Mucosa of rectum (tissue), 2 donors: ENCODE results near the gene EGFLAM.

ENCODE experiments used
- H3K27ac ChIP-seq, 2 donors: one replicate each; pipeline ENCODE4 v1.7.0; 2013; ENCODE audit warnings: inconsistent platforms in 2 of 2, low read depth in 2 of 2, low read length in 2 of 2
- H3K27me3 ChIP-seq, 2 donors: one replicate each; pipeline ENCODE4 v1.7.0; 2013; ENCODE audit warnings: low read length in 2 of 2; ENCODE audit not compliant: control insufficient read depth in 2 of 2, insufficient read depth in 2 of 2
- H3K36me3 ChIP-seq, 2 donors: one replicate each; pipeline ENCODE4 v1.7.0; 2013; ENCODE audit warnings: low read length in 2 of 2; ENCODE audit not compliant: control insufficient read depth in 2 of 2, insufficient read depth in 2 of 2
- H3K4me1 ChIP-seq, 2 donors: one replicate each; pipeline ENCODE4 v1.7.0; 2013; ENCODE audit warnings: low read length in 2 of 2, mild to moderate bottlenecking in 1 of 2; ENCODE audit not compliant: control insufficient read depth in 2 of 2, insufficient read depth in 2 of 2
- H3K4me3 ChIP-seq, 2 donors: one replicate each; pipeline ENCODE4 v1.7.0; 2013; ENCODE audit warnings: low read length in 2 of 2
- H3K9ac ChIP-seq, 2 donors: one replicate each; pipeline ENCODE4 v1.7.0; 2013; ENCODE audit warnings: low read length in 2 of 2, low read depth in 1 of 2, mild to moderate bottlenecking in 1 of 2
- H3K9me3 ChIP-seq, 2 donors: one replicate each; pipeline ENCODE4 v1.7.0; 2013; ENCODE audit warnings: low read length in 2 of 2; ENCODE audit not compliant: control insufficient read depth in 2 of 2
- donor health status: healthy.
- donor health status: Normal muscosa, but diverticular disease.

The EGFLAM gene

GRCh38 chr5:38381361-38381760 is 123.0 kb downstream of the EGFLAM start:
- no peak overlapping the region for H3K27ac ChIP-seq
- H3K36me3 ChIP-seq = no peaks in the 10 kb centered on the region
- H3K9me3 ChIP-seq = no peaks in the 10 kb centered on the region
- H3K9ac ChIP-seq = no peak overlapping the region
- no peaks in the 10 kb centered on the region for H3K27me3 ChIP-seq
- no peak overlapping the region for H3K4me3 ChIP-seq
- H3K4me1 ChIP-seq = no peaks in the 10 kb centered on the region

- Histone ChIP-seq H3K4me3 (no peak overlapping the region), H3K9me3 (no peaks in the 10 kb centered on the region), H3K4me1 (no peaks in the 10 kb centered on the region), H3K27me3 (no peaks in the 10 kb centered on the region), H3K9ac (no peak overlapping the region), H3K36me3 (no peaks in the 10 kb centered on the region), H3K27ac (no peak overlapping the region)
Observed at GRCh38 chr5:38382898-38383297, 124.5 kb downstream of the EGFLAM start.

- Histone ChIP-seq H3K36me3 (no peaks in the 10 kb centered on the region), H3K27ac (no peak overlapping the region), H3K4me1 (no peaks in the 10 kb centered on the region), H3K27me3 (no peaks in the 10 kb centered on the region), H3K9me3 (no peaks in the 10 kb centered on the region), H3K4me3 (no peak overlapping the region), H3K9ac (no peak overlapping the region)
Observed at GRCh38 chr5:38383701-38384100, 125.3 kb downstream of the EGFLAM start.

GRCh38 chr5:38384396-38384795 is 126.0 kb downstream of the EGFLAM start:
- no peak overlapping the region for H3K9ac ChIP-seq
- H3K4me1 ChIP-seq = no peaks in the 10 kb centered on the region
- no peak overlapping the region for H3K27ac ChIP-seq
- H3K9me3 ChIP-seq = no peaks in the 10 kb centered on the region
- no peaks in the 10 kb centered on the region for H3K36me3 ChIP-seq
- H3K27me3 ChIP-seq = no peaks in the 10 kb centered on the region
- no peak overlapping the region for H3K4me3 ChIP-seq

GRCh38 chr5:38387161-38387560 is 128.8 kb downstream of the EGFLAM start:
- H3K27me3 ChIP-seq = no peaks in the 10 kb centered on the region
- H3K27ac ChIP-seq = no peak overlapping the region
- H3K4me1 ChIP-seq = no peaks in the 10 kb centered on the region
- no peaks in the 10 kb centered on the region for H3K9me3 ChIP-seq
- H3K4me3 ChIP-seq = no peak overlapping the region
- no peaks in the 10 kb centered on the region for H3K36me3 ChIP-seq
- no peak overlapping the region for H3K9ac ChIP-seq

- Histone ChIP-seq H3K4me3 (no peak overlapping the region), H3K4me1 (no peaks in the 10 kb centered on the region)
Observed at GRCh38 chr5:38393636-38394035, 135.3 kb downstream of the EGFLAM start.

GRCh38 chr5:38396766-38397165 is 138.4 kb downstream of the EGFLAM start:
- no peaks in the 10 kb centered on the region for H3K27me3 ChIP-seq
- no peaks in the 10 kb centered on the region for H3K4me1 ChIP-seq
- no peaks in the 10 kb centered on the region for H3K36me3 ChIP-seq
- no peak overlapping the region for H3K9ac ChIP-seq
- no peaks in the 10 kb centered on the region for H3K9me3 ChIP-seq
- no peak overlapping the region for H3K27ac ChIP-seq
- H3K4me3 ChIP-seq = no peak overlapping the region

More at GRCh38 chr5:38393636-38394035, 135.3 kb downstream of the EGFLAM start:
- Histone ChIP-seq H3K9me3 (no peaks in the 10 kb centered on the region), H3K9ac (no peak overlapping the region), H3K36me3 (no peaks in the 10 kb centered on the region), H3K27me3 (no peaks in the 10 kb centered on the region), H3K27ac (no peak overlapping the region)

GRCh38 chr5:38400365-38400764 is 142.0 kb downstream of the EGFLAM start:
- no peak overlapping the region for H3K4me3 ChIP-seq
- H3K27ac ChIP-seq = no peak overlapping the region
- H3K9ac ChIP-seq = no peak overlapping the region
- H3K9me3 ChIP-seq = no peaks in the 10 kb centered on the region
- H3K36me3 ChIP-seq = no peaks in the 10 kb centered on the region
- no peaks in the 10 kb centered on the region for H3K27me3 ChIP-seq
- H3K4me1 ChIP-seq = no peaks in the 10 kb centered on the region

- no peaks in the 10 kb centered on the region for H3K36me3 ChIP-seq
- no peaks in the 10 kb centered on the region for H3K27me3 ChIP-seq
- no peak overlapping the region for H3K27ac ChIP-seq
- no peaks in the 10 kb centered on the region for H3K9me3 ChIP-seq
- no peak overlapping the region for H3K9ac ChIP-seq
- H3K4me1 ChIP-seq = no peaks in the 10 kb centered on the region
- no peak overlapping the region for H3K4me3 ChIP-seq
Observed at GRCh38 chr5:38401145-38401544, 142.8 kb downstream of the EGFLAM start.

GRCh38 chr5:38403406-38403805 is 145.0 kb downstream of the EGFLAM start:
- no peaks in the 10 kb centered on the region for H3K27me3 ChIP-seq
- H3K4me3 ChIP-seq = no peak overlapping the region

More at GRCh38 chr5:38403406-38403805, 145.0 kb downstream of the EGFLAM start:
- Histone ChIP-seq H3K4me1 (no peaks in the 10 kb centered on the region), H3K36me3 (no peaks in the 10 kb centered on the region), H3K27ac (no peak overlapping the region), H3K9me3 (no peaks in the 10 kb centered on the region), H3K9ac (no peak overlapping the region)
